ENCODE data around the gene JADE2. TPM values are rescaled to one million over a fixed set of nuclear protein-coding genes. Genes with fewer than 3 reads are reported as not detected.

JADE2 gene
- total RNA-seq, 1 experiment from 2014 or later = 39.9 TPM

GRCh38 chr5:134504629-134505300 is 20.7 kb upstream of the JADE2 start:
- ATAC-seq = no peak
- ChIA-PET POLR2A (no interaction called here), RAD21 (ENCODE audit: low non-redundant PET in 1 of 2, low total read pairs in 2 of 2, uncharacterized antibody in 2 of 2, unreplicated experiment in 2 of 2) (no interaction called here), CTCF (no interaction called here)
- no peaks in the 10 kb centered on the region for H3K36me3 ChIP-seq (ENCODE audit: control insufficient read depth in 1 of 2, insufficient read depth in 2 of 2, low read length in 2 of 2)
- no peak for TF ChIP-seq ATF3 (IDR thresholded peaks at IDR 0.05)
- no peak for TF ChIP-seq YY1 (IDR thresholded peaks at IDR 0.05; ENCODE audit: extremely low read depth, insufficient replicate concordance, low read depth, low read length)
- TF ChIP-seq MAX (IDR thresholded peaks at IDR 0.05) = no peak
- TF ChIP-seq CTCF (IDR thresholded peaks at IDR 0.05 in 2 of 3, conservative IDR thresholded peaks at IDR 0.05 in 1 of 3; ENCODE audit: borderline replicate concordance in 1 of 3, insufficient read depth in 1 of 3, low read depth in 2 of 3, low read length in 2 of 3) = no peak
- TF ChIP-seq ZFX (IDR thresholded peaks at IDR 0.05) = no peak
- no peak for TF ChIP-seq CEBPB (IDR thresholded peaks at IDR 0.05; ENCODE audit: low read depth)
- TF ChIP-seq SP1 (IDR thresholded peaks at IDR 0.05; ENCODE audit: low read depth) = no peak
- TF ChIP-seq EZH2 (IDR thresholded peaks at IDR 0.05) = no peak
- no peak for TF ChIP-seq ZBTB33 (IDR thresholded peaks at IDR 0.05; ENCODE audit: extremely low read depth, insufficient replicate concordance, low read length)
- H4K20me1 ChIP-seq (ENCODE audit: insufficient read depth) = no peaks in the 10 kb centered on the region
- no peak overlapping the region for H2AFZ ChIP-seq (ENCODE audit: low read depth, low read length, poor library complexity, severe bottlenecking)
- no peaks in the 10 kb centered on the region for H3K79me2 ChIP-seq (ENCODE audit: insufficient read depth, low read length)
- no TSS peak for BruUV-seq (replicated peaks)
- no peak overlapping the region; the same call in 1 of the 2 replicates for H3K27ac ChIP-seq (ENCODE audit: low read depth, low read length)
- no peaks in the 10 kb centered on the region for H3K9me3 ChIP-seq (ENCODE audit: control insufficient read depth in 1 of 2, insufficient read depth in 1 of 2, low read depth in 1 of 2, low read length in 2 of 2)
- intact Hi-C loops (cut with micrococcal nuclease) = loop anchor here (5.0 kb wide), 1 partner anchor 37 kb away; no protein-coding TSS in a partner anchor
- H3K4me2 ChIP-seq (ENCODE audit: low read length) = no peak overlapping the region
- H3K27me3 ChIP-seq (ENCODE audit: insufficient read depth, low read length) = no peaks in the 10 kb centered on the region
- DNase-seq (ENCODE audit: low read depth, low spot score) = no peak
- H3K4me3 ChIP-seq (replicated peaks in 1 of 2; ENCODE audit: low read depth in 1 of 2, low read length in 2 of 2) = no peak overlapping the region
- no peaks in the 10 kb centered on the region for H3K9me2 ChIP-seq (ENCODE audit: insufficient read depth)
- peaks cover 63 to 85% of the 10 kb centered on the region in 2 experiments for H3K4me1 ChIP-seq (ENCODE audit: control insufficient read depth in 1 of 2, insufficient read depth in 2 of 2, low read length in 2 of 2)
- no peak overlapping the region for H3K9ac ChIP-seq (ENCODE audit: low read length)
